ENCODE measurements around the gene IL1B. TPM values are rescaled to one million over a fixed set of nuclear protein-coding genes. Genes with fewer than 3 reads are reported as not detected.
A peak's percentile ranks its signal among the peaks of the same experiment; 100 is the strongest.
"Not testable (repeated sequence)": the region's sequence is repeated elsewhere in the genome, so short reads cannot be mapped to it uniquely, and the experiment has no call there.

IL1B gene
- total RNA-seq, 1 donor from 2014 or later, result not detected

- Histone ChIP-seq H3K9me3 (ENCODE audit: low read depth) (peaks cover 12% of the 10 kb centered on the region), H3K9ac (no peak overlapping the region), H3F3A (ENCODE audit: low read depth) (no peaks in the 10 kb centered on the region), H2AFZ (replicated peaks) (no peak overlapping the region), H3K79me2 (ENCODE audit: low read depth) (no peaks in the 10 kb centered on the region), H3K36me3 (peaks cover 6% of the 10 kb centered on the region), H3K4me2 (no peak overlapping the region), H3K4me3 (no peak overlapping the region), H3K27me3 (no peaks in the 10 kb centered on the region), H4K20me1 (ENCODE audit: low read depth) (no peaks in the 10 kb centered on the region), H3K27ac (no peak overlapping the region), H3K4me1 (no peaks in the 10 kb centered on the region)
- Mint-ChIP-seq H3K4me1 (no peaks in the 10 kb centered on the region), H3K27me3 (ENCODE audit: insufficient read depth, low read depth) (peaks cover 5% of the 10 kb centered on the region), H3K27ac (no peak overlapping the region), H3K9me3 (peaks cover 24% of the 10 kb centered on the region), H3K4me3 (no peak overlapping the region), H3K36me3 (no peaks in the 10 kb centered on the region)
- TF ChIP-seq, protein P1, sequence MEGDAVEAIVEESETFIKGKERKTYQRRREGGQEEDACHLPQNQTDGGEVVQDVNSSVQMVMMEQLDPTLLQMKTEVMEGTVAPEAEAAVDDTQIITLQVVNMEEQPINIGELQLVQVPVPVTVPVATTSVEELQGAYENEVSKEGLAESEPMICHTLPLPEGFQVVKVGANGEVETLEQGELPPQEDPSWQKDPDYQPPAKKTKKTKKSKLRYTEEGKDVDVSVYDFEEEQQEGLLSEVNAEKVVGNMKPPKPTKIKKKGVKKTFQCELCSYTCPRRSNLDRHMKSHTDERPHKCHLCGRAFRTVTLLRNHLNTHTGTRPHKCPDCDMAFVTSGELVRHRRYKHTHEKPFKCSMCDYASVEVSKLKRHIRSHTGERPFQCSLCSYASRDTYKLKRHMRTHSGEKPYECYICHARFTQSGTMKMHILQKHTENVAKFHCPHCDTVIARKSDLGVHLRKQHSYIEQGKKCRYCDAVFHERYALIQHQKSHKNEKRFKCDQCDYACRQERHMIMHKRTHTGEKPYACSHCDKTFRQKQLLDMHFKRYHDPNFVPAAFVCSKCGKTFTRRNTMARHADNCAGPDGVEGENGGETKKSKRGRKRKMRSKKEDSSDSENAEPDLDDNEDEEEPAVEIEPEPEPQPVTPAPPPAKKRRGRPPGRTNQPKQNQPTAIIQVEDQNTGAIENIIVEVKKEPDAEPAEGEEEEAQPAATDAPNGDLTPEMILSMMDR (IDR thresholded peaks at IDR 0.05), result no peak
- TF ChIP-seq EZH2phosphoT487 (IDR thresholded peaks at IDR 0.05) (no peak), EZH2 (IDR thresholded peaks at IDR 0.05) (no peak)
- no peak for DNase-seq (ENCODE audit: low spot score)
These were observed 29.7 kb upstream of the IL1B start for GRCh38 chr2:112866128-112866835.

DNA sequence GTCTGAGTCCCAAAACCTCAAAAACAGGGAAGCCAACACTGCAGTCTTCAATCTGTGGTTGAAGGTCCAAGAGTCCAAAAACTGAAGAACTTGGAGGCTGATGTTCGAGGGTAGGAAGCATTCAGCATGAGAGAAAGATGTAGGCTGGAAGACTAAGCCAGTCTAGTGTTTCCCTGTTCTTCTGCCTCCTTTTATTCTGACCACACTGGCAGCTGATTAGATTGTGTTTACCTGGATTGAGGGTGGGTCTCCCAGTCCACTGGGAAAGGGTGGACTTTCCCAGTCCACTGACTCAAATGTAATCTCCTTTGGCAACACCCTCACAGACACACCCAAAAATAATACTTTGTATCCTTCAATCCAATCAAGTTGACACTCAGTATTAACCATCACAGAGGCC, 27.5 kb upstream of the IL1B start:
- Histone ChIP-seq H3K9ac (no peak overlapping the region), H3K4me1 (no peaks in the 10 kb centered on the region), H3K4me3 (no peak overlapping the region), H3K4me2 (no peak overlapping the region), H2AFZ (replicated peaks) (no peak overlapping the region), H4K20me1 (ENCODE audit: low read depth) (no peaks in the 10 kb centered on the region), H3K9me3 (ENCODE audit: low read depth) (peaks cover 25% of the 10 kb centered on the region), H3K27me3 (no peaks in the 10 kb centered on the region), H3K79me2 (ENCODE audit: low read depth) (no peaks in the 10 kb centered on the region), H3K27ac (no peak overlapping the region), H3F3A (ENCODE audit: low read depth) (no peaks in the 10 kb centered on the region), H3K36me3 (peaks cover 7% of the 10 kb centered on the region)
- no peak overlapping the region for H3K27ac Mint-ChIP-seq
- TF ChIP-seq EZH2phosphoT487 (IDR thresholded peaks at IDR 0.05) (no peak), EZH2 (IDR thresholded peaks at IDR 0.05) (no peak)
- TF ChIP-seq, protein P1 (IDR thresholded peaks at IDR 0.05), result no peak
- DNase-seq (ENCODE audit: low spot score), result no peak
- no peak overlapping the region for H3K4me3 Mint-ChIP-seq
- no peaks in the 10 kb centered on the region for H3K27me3 Mint-ChIP-seq (ENCODE audit: insufficient read depth, low read depth)
- no peaks in the 10 kb centered on the region for H3K36me3 Mint-ChIP-seq
- peaks cover 36% of the 10 kb centered on the region for H3K9me3 Mint-ChIP-seq
- no peaks in the 10 kb centered on the region for H3K4me1 Mint-ChIP-seq

GRCh38 chr2:112859406-112860183, 23.0 kb upstream of the IL1B start:
- H3F3A ChIP-seq (ENCODE audit: low read depth); H3K27ac Mint-ChIP-seq; H3K27me3 Mint-ChIP-seq (ENCODE audit: insufficient read depth, low read depth); H3K4me2 ChIP-seq; H3K4me3 ChIP-seq; H3K4me3 Mint-ChIP-seq; H3K36me3 Mint-ChIP-seq; H3K27me3 ChIP-seq; H3K9ac ChIP-seq; H3K79me2 ChIP-seq (ENCODE audit: low read depth); H3K4me1 ChIP-seq; H3K36me3 ChIP-seq; H2AFZ ChIP-seq (replicated peaks); H3K4me1 Mint-ChIP-seq; H3K27ac ChIP-seq; H4K20me1 ChIP-seq (ENCODE audit: low read depth): not testable (repeated sequence)
- DNase-seq (ENCODE audit: low spot score), result peak; percentile 52
- H3K9me3 ChIP-seq (ENCODE audit: low read depth), result peaks cover 32% of the 10 kb centered on the region
- peaks cover 41% of the 10 kb centered on the region for H3K9me3 Mint-ChIP-seq

- Histone ChIP-seq H3K4me3 (no peak overlapping the region), H3F3A (ENCODE audit: low read depth) (peaks cover 3% of the 10 kb centered on the region), H3K79me2 (ENCODE audit: low read depth) (no peaks in the 10 kb centered on the region), H3K9me3 (ENCODE audit: low read depth) (no peaks in the 10 kb centered on the region), H3K4me2 (no peak overlapping the region), H3K9ac (no peak overlapping the region), H3K4me1 (peaks cover 6% of the 10 kb centered on the region), H3K27ac (no peak overlapping the region), H2AFZ (replicated peaks) (no peak overlapping the region), H4K20me1 (ENCODE audit: low read depth) (no peaks in the 10 kb centered on the region), H3K27me3 (no peaks in the 10 kb centered on the region), H3K36me3 (no peaks in the 10 kb centered on the region)
- H3K36me3 Mint-ChIP-seq, result no peaks in the 10 kb centered on the region
- no peaks in the 10 kb centered on the region for H3K27me3 Mint-ChIP-seq (ENCODE audit: insufficient read depth, low read depth)
- H3K4me1 Mint-ChIP-seq, result peaks cover 2% of the 10 kb centered on the region
- H3K9me3 Mint-ChIP-seq, result peaks cover 17% of the 10 kb centered on the region
- H3K27ac Mint-ChIP-seq, result no peak overlapping the region
- no peak for TF ChIP-seq EZH2 (IDR thresholded peaks at IDR 0.05)
- no peak for TF ChIP-seq EZH2phosphoT487 (IDR thresholded peaks at IDR 0.05)
- TF ChIP-seq, protein P1 (IDR thresholded peaks at IDR 0.05), result no peak
- DNase-seq (ENCODE audit: low spot score), result no peak
- H3K4me3 Mint-ChIP-seq, result no peak overlapping the region
These were observed 14.0 kb upstream of the IL1B start for GRCh38 chr2:112850588-112850987.

Measured in neural progenitor cell (in vitro differentiated cells).